NK-92 treated with Interleukin-12 subunit alpha and Interleukin-12 subunit beta, amount 100 ng/mL, for 24 hours (cell line): ENCODE data around the gene MACROD2.
"Not testable (repeated sequence)": the region's sequence is repeated elsewhere in the genome, so short reads cannot be mapped to it uniquely, and the experiment has no call there.

Experiments
- DNase-seq: peaks from one replicate; lab custom pipeline; 2025; lab: John Stamatoyannopoulos, UW

MACROD2 gene

DNA sequence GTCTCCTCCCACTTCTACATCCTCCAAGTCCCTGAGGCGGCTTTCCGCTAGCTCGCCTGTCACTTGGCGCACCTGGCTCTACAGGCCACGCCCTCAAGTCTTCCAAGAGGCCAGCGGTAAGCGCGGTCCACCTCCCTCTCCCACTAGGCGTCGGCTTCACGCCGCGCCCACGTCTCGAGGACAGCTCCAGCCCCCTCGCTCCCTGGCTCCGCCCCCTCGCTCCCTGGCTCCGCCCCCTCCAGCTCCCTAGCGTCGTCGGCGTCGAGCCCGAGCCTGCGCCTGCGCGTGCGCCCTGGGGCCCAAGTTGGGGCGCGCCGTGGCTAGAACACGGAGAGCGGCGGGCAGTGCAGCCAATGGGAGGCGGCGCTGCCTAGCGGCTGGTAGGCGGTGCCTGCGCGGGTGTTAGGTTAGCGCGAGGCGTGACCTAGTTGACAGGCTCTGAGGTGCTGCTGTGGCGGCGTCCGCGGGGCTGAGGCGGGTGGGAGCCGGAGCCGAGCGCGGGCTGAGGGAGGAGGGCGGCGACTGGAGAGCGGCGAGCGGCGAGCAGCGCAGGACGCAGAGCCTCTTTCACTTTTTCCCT is at the start of gene MACROD2:
TSS of gene MACROD2 (plus strand) at position 431 of the 580 bp plus-strand sequence.
- no peak for DNase-seq

GRCh38 chr20:13947719-13948118 is 47.6 kb upstream of the MACROD2 start:
- DNase-seq = no peak

GRCh38 chr20:13953227-13953626 is 42.1 kb upstream of the MACROD2 start:
- DNase-seq = no peak

DNA sequence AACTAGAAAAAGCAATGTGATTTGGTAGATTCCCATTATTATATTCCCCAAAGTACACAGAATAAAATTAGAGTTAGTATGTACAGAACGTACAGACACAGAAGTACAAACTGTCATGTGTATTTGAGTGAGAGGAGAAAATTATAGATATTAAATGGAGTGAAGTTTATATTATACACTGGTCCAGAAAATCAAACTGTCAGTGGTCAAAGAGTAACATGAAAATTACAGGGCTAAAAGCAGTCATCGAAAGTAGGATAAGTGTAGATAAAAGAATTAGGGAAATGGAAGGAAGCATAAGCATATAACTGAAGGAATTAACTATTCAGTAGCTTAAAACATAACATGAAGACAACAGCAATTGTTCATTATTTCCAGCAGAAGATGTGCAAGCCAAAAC is 35.2 kb upstream of the MACROD2 start:
- no peak for DNase-seq

- DNase-seq = no peak
Observed at GRCh38 chr20:13960525-13960924, 34.8 kb upstream of the MACROD2 start.

- DNase-seq = no peak
Observed at GRCh38 chr20:13984211-13984610, 11.1 kb upstream of the MACROD2 start.

GRCh38 chr20:13990465-13990864 is 4.9 kb upstream of the MACROD2 start, which contains the start of gene SEL1L2:
Gene SEL1L2, minus strand, starts transcription at chr20:13990614. Its CDS starts 80 bp downstream, at chr20:13990534.
- no peak for DNase-seq

GRCh38 chr20:13991311-13991710 is 4.0 kb upstream of the MACROD2 start:
- no peak for DNase-seq

GRCh38 chr20:13991955-13992354 is 3.4 kb upstream of the MACROD2 start:
- DNase-seq = not testable (repeated sequence)

DNA sequence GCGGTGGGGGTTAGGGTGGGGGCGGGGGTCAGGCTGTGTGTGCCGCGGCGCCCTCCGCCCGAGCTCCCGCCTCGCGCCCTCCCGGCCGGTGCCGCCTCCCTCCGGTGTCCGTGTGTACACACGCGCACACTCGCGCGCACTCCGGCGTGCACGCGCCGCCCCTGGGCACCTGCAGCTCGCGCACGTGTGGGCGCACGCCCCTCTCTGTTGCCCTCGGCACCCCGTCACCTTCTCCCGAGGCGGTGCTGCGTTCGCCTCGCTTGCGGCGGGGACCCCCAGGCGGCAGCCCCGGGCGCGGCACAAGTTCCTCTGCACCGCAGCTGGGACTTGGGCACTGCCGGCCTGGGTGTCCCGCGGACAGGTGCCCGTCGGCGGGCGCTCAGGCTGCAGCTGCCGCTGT is 525 bp downstream of the MACROD2 start:
- DNase-seq = no peak

GRCh38 chr20:13996265-13996664 is 949 bp downstream of the MACROD2 start:
- no peak for DNase-seq

DNA sequence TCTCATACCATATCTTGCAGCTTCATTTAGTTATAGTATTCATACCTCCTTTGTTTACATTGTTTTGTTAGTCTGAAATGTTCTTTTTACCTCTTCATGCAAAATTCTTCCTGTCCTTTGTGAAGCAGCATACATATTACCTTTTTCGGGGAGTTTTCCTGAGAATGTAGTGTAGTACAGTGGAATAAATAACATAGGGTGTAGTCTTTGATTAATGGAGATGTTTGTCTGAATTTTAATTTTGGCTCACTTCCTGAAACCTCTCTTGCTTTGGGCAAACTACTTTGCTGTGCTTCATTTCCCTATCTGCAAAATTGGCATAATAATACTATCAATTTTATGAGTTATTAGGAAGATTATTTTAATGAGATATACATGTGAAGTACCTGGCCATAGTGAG is 5.6 kb downstream of the MACROD2 start:
- DNase-seq = no peak

DNA sequence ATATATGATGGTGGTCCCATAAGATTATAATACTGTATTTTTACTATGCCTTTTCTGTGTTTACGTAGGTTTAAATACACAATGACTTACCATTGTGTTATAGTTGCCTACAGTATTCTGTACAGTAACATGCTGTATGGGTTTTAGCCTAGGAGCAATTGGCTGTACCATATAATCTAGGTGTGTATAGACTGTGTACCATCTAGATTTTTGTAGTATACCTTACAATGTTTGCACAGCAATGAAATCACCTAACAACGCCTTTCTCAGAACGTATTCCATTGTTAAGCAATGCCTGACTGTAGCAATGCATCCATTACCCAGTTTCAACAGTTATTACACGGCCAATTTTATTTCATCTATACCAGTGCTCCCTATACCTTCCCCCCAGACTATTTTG is 10.7 kb downstream of the MACROD2 start:
- DNase-seq = no peak

GRCh38 chr20:14009208-14009607 is 13.9 kb downstream of the MACROD2 start:
- DNase-seq = no peak

GRCh38 chr20:14012671-14013070 is 17.4 kb downstream of the MACROD2 start:
- no peak for DNase-seq

DNA sequence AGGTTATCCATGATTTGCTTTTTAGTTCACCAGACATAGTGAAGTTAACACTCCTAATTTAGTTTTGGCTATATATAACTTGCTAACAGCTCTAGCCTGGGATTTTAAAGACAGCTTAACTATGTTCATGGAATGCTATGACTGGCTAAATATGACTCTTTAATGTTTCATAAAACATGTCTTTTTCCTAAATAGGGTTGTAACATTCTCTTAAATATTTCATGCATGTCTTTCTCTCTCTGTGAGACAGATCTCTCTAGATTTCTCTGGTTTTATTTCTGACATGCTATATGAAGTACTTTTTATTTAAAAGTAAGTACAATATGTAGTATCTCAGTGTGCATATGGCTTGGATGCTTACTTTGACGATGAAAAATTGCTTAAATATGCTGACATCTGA is 35.7 kb downstream of the MACROD2 start:
- DNase-seq = no peak

DNA sequence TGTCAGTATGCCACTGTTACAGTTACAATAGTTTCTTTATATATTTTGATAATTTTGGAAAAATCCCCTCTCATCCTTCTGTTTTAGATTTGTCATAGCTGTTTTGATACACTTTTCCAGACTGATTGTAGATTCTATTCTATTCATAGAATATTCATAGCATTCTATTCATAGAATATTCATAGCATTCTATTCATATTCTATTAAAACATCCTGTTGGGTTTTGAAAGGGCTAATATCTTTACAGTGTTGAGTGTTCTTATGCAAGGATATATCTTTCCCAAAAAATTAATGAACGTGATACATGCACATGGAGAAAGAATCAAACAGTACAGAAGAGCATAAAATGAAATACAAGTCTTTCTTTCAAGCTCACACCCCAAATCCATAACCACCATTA is 38.0 kb downstream of the MACROD2 start:
- DNase-seq = no peak

DNA sequence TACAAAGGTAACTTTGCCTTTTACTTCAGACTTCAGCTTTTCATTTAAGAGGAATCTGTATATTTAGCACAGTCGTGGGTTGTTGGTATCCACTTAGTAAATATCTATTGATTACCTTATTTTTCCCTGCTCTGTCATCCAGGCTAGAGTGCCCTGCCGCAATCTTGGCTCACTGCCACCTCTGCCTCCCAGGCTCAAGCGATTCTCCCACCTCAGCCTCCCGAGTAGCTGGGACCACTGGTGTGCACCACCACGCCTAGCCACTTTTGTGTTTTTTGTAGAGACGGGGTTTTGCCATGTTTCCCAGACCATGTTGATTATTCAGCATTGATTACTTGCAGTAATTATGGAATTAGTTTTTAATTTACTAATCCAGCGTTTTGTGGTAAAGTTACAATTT is 41.3 kb downstream of the MACROD2 start:
- no peak for DNase-seq

DNA sequence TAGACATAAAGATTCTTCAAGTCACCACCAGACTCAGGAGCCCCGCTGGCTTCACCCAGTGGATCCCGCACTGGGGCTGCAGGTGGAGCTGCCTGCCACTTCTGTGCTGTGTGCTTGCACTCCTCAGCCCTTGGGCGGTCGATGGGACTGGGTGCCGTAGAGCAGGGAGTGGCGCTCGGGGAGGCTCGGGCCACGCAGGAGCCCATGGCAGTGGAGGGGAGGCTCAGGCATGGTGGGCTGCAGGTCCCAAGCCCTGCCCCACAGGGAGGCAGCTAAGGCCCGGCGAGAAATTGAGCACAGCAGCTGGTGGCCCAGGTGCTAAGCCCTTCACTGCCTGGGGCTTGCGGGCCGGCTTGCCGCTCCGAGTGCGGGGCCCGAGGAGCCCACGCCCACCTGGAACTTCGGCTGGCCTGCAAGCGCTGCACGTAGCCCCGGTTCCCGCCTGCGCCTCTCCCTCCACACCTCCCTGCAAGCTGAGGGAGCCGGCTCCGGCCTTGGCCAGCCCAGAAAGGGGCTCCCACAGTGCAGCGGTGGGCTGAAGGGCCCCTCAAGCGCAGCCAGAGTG is 49.5 kb downstream of the MACROD2 start:
- not testable (repeated sequence) for DNase-seq

DNA sequence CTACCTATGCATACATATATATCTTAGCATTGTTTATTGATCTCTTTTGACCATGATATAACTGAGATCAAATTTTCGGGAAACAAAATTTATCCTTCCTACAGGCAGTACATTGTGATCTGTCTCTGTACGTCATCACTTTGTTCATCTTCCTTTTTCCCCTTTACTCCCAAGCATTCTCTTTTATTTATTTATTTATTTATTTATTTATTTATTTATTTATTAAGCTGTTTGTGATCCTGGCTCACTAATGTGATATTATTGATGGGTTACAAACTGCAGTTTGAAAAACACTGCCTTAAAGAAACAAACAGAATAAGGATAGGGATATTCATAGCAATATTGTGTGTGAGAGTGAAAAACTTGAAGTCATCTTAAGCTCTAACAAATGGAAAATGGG is 51.2 kb downstream of the MACROD2 start:
- no peak for DNase-seq

DNA sequence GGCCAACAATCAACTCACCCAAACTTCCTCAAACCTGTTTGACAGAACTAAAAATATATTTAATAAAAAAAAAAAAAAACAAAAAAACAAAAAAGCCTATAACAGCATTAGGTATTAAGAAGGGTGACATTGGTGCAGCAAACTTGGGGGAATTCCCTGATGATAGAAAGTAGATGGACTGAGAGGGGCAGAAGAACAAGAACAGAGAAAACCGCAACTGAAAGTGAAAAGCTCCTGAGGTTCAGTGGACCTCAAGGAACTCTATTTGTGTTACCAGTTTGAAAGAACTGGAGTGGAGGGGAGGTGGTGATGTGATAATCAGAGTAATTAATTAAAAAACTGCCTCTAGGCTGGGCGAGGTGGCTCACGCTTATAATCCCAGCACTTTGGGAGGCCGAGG is 53.8 kb downstream of the MACROD2 start:
- no peak for DNase-seq

DNA sequence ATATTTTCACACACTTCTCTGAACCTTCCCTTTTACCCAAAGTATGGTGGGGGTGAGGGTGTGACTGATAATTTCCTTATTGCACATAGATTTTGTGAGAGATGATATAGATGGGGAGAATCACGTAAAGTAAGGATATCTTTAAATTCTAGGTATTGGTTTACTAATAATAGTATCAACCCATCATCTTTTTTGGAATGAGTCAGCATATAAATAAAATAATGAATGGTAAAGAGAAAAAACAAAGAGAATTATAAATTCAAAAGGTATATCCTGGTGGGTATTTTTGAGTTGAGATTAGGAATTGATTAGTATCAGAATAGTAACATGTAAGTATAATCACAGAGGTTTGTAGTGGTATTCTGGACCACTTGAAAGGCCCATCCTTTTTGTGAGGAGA is 56.1 kb downstream of the MACROD2 start:
- DNase-seq = no peak

DNA sequence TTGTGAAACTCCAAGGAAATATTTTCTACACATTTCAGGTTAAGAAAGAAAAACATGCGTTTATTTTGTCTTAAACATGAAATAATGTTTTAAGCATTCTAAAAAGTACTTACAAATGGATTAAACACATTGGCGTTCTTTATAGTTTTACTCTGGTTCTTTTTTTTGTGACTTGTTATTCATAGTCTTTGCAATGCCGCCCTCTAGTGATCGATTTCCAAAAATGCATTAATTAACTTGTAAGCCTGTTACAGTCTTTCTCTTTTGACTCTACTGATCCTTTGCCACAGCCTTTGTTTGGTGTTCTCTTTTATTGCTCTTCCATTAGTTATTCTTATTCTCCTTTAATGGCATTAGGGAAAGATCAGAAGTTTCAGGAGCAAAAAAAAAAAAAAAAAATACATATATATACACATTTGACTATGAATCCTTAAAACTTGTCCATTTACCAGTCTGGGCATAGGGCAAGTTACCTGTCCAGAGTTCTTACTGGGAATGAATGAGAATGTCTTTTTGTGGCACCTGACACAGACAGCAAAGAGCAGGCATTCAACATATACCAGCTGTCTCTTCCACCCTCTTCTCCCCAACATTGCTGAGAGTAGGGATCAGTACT is 59.9 kb downstream of the MACROD2 start:
- DNase-seq = no peak

- no peak for DNase-seq
Observed at GRCh38 chr20:14062171-14062570, 66.9 kb downstream of the MACROD2 start.
